Mucosa of descending colon (tissue), 3 donors: ENCODE results near the gene COMT. TPM values are rescaled to one million over a fixed set of nuclear protein-coding genes. Genes with fewer than 3 reads are reported as not detected.
"Not testable (repeated sequence)": the region's sequence is repeated elsewhere in the genome, so short reads cannot be mapped to it uniquely, and the experiment has no call there.

Experiments used
- ATAC-seq: fragments of 200-7000 bp; cut with Tn5 transposase; one replicate; pipeline ENCODE4 v1.9.1; 2020; ENCODE audit warnings: mild to moderate bottlenecking, moderate library complexity
- DNase-seq, 3 donors: peaks; one replicate each; pipeline ENCODE4 v3.0.0-alpha.2; 2020
- H3K36me3 ChIP-seq: fragments of 200-600 bp; one replicate; pipeline ENCODE4 v1.8.0; 2021; ENCODE audit warnings: low read depth, mild to moderate bottlenecking
- H3K4me1 ChIP-seq: fragments of 200-600 bp; one replicate; pipeline ENCODE4 v1.8.0; 2021; ENCODE audit warnings: low read depth, mild to moderate bottlenecking
- H3K4me3 ChIP-seq: fragments of 200-600 bp; one replicate; pipeline ENCODE4 v1.8.0; 2021; ENCODE audit warnings: mild to moderate bottlenecking
- H3K9me3 ChIP-seq: fragments of 200-600 bp; one replicate; pipeline ENCODE4 v1.8.0; 2021; ENCODE audit warnings: mild to moderate bottlenecking
- CTCF ChIP-seq: fragments of 200-600 bp; IDR thresholded peaks from one replicate; pipeline ENCODE4 v1.8.0; 2022; ENCODE audit warnings: antibody characterized with exemption, mild to moderate bottlenecking
- intact Hi-C, 2 donors: fragments of 100-400 bp; cut with DNase I in 1 of 2; cut with micrococcal nuclease in 1 of 2; formaldehyde crosslinking; loops; one replicate each; pipeline versions ENCODE4 v1.11.0 to v1.11.1; 2022; cut with DNase I, micrococcal nuclease
- total RNA-seq, 3 donors: library from RNA; stranded (reverse); fragmentation: NEBNext Ultra II Directional in 2 of 3; extraction: Animal tissue kit (Norgen Biotek cat#: 25700) in 2 of 3; gene quantifications; one replicate each; pipeline versions ENCODE4 v1.2.1 to v1.2.4, GENCODE V29; 2021 to 2023
- donor health status: DM: no; HTN: no; CAD: no; lungs with moderate emphysema.
- donor health status: DM: no; HTN: no; CAD: no.
- donor health status: DM: no; HTN: yes; CAD: no.

Gene COMT
- total RNA-seq, 3 donors from 2014 or later = 61.2 to 88.7 (median 70.7) TPM

GRCh38 chr22:19921544-19922081, 20.0 kb upstream of the COMT start:
- Histone ChIP-seq H3K4me1 (no peaks in the 10 kb centered on the region), H3K9me3 (no peaks in the 10 kb centered on the region), H3K36me3 (no peaks in the 10 kb centered on the region), H3K4me3 (no peak overlapping the region)
- intact Hi-C loops = no loop called here
- TF ChIP-seq CTCF = no peak
- ATAC-seq = no peak
- no peak for DNase-seq

- Histone ChIP-seq H3K9me3 (no peaks in the 10 kb centered on the region), H3K4me1 (no peaks in the 10 kb centered on the region), H3K4me3 (no peak overlapping the region), H3K36me3 (no peaks in the 10 kb centered on the region)
- DNase-seq = peak in 1 of 3 donors; percentile 12
- intact Hi-C loops = no loop called here
- ATAC-seq = no peak
- no peak for TF ChIP-seq CTCF
These were observed 17.6 kb upstream of the COMT start for GRCh38 chr22:19923914-19924513.

GRCh38 chr22:19926028-19926427, 15.5 kb upstream of the COMT start:
- H3K36me3 ChIP-seq, H3K4me1 ChIP-seq, H3K9me3 ChIP-seq, H3K4me3 ChIP-seq, ATAC-seq, intact Hi-C loops: not testable (repeated sequence)
- peak in 1 of 3 donors; percentile 10 for DNase-seq

DNA sequence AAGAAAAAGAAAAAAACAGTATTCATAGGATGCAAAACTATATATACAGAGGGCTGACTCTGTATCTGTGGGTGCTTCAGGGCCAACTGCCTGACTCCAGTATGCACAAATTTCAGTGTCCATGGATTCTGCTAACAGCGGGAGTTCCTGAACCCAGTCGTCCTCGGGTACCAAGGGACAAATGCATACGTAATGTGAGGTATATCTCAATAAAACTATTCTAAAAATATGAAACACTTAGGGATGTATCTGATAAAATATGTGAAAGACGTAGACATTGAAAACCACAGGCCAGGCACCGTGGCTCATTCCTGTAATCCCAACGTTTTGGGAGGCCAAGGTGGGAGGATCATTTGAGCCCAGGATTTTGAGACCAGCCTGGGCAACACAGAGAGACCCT, 13.9 kb upstream of the COMT start:
- H3K9me3 ChIP-seq = no peaks in the 10 kb centered on the region
- intact Hi-C loops = no loop called here
- no peaks in the 10 kb centered on the region for H3K36me3 ChIP-seq
- ATAC-seq = no peak
- no peaks in the 10 kb centered on the region for H3K4me1 ChIP-seq
- TF ChIP-seq CTCF = no peak
- no peak overlapping the region for H3K4me3 ChIP-seq
- DNase-seq = no peak

DNA sequence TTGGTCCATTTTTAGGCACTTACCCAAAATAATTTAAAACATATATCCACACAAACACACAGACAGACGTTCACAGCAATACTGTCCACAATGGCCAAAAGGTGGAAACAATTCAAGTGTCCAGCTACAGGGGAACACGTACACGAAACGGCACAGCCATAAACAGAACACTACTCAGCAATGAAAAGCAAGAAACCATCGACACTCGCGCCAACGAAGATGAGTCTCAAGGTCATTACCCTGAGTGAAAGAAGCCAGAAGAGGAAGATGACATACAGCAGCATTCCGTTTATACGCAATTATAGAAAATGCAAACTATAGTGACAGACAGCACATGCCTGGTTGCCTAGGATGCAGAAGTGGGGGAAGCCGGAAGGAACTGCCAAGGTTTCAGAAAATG, 13.4 kb upstream of the COMT start:
- DNase-seq = no peak

More for the DNA sequence above, 13.4 kb upstream of the COMT start:
- Histone ChIP-seq H3K36me3 (no peaks in the 10 kb centered on the region), H3K4me1 (no peaks in the 10 kb centered on the region), H3K4me3 (no peak overlapping the region), H3K9me3 (no peaks in the 10 kb centered on the region)
- ATAC-seq = no peak
- no peak for TF ChIP-seq CTCF
- intact Hi-C loops = no loop called here
